Measurements from ENCODE around the gene CHKA. TPM values are rescaled to one million over a fixed set of nuclear protein-coding genes. Genes with fewer than 3 reads are reported as not detected.

The CHKA gene
- total RNA-seq, 1 experiment from 2014 or later: 63.0 TPM

DNA sequence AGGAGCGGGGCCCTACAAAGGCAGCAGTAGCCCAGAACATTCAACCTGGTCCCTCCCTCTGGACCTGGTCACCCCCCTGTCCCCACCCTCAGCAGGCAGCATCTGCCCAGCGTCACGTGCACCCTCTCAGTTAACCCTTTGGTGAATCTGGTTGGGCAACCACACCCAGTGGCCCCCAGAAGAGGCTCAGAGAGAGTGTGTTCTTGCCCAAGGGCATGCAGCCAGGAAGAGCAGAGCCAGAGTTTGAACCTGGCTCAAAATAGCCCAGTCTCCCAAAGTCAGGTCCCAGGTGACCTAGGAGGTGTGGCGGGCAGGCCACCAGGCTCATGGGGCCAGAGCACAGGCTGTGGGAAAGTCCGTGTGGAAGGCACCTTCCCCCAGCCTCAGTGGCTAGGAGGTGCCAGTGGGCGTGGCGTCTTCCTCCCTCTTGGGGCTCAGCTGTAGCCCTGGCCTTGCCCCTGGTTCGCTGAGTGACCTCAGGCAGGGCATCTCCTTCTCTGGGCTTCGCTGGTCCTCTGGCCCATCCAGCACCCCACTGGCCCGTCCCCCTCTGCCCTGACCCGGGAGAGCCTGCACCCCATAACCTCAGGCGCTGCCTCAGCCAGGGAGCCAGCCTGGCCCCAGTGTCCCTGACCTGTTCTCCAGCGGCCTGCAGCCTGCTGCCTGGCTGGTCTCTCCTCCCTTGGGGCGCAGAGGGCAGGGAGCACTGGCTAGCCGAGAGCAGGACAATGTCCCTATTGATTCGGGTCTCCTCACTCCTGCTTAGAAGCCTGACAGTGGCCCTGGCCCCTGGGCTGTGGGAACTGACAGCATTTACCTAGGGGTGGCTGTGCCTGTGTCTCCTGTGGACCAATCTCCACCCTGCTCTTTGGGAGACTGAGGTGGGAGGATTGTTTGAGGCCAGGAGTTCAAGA lies 104.0 kb downstream of the CHKA start:
- no peaks in the 10 kb centered on the region; a peak in 1 of 7 replicates for H3K36me3 Mint-ChIP-seq (ENCODE audit: insufficient read depth in 1 of 3, low read depth in 3 of 3)
- no peak overlapping the region for H3K4me3 Mint-ChIP-seq
- no peaks in the 10 kb centered on the region for H3K27me3 ChIP-seq (ENCODE audit: insufficient read depth, low read length)
- no peak overlapping the region for H3K9ac ChIP-seq (ENCODE audit: extremely low read depth, insufficient read length, low read length)
- no peak for TF ChIP-seq CTCF (conservative IDR thresholded peaks at IDR 0.05)
- no peak overlapping the region for H2AFZ ChIP-seq (ENCODE audit: low read length)
- H3K18ac ChIP-seq (ENCODE audit: insufficient read length, low read depth, low read length): no peak overlapping the region
- no peak overlapping the region for H3K27ac ChIP-seq (ENCODE audit: insufficient read length, low read depth, low read length)
- no peaks in the 10 kb centered on the region; the same call in 1 of the 2 replicates for H3K4me1 ChIP-seq (ENCODE audit: insufficient read depth, low read length)
- H4K91ac ChIP-seq (ENCODE audit: insufficient read length, low read depth, low read length): no peak overlapping the region
- H3K23me2 ChIP-seq (ENCODE audit: insufficient read length, low read depth, low read length, poor library complexity, severe bottlenecking): no peaks in the 10 kb centered on the region
- H3K79me1 ChIP-seq (ENCODE audit: insufficient read depth, low read depth, low read length, poor library complexity, severe bottlenecking): no peaks in the 10 kb centered on the region
- H3K9me3 ChIP-seq (ENCODE audit: control insufficient read depth, low read depth, low read length): no peaks in the 10 kb centered on the region
- no peaks in the 10 kb centered on the region for H4K20me1 ChIP-seq (ENCODE audit: control insufficient read depth, insufficient read depth, insufficient read length)
- no peak overlapping the region for H2BK5ac ChIP-seq (ENCODE audit: insufficient read length, low read length)
- no peak overlapping the region for H3K14ac ChIP-seq (ENCODE audit: insufficient read depth, low read length)
- peak overlapping the region in 1 of 3 experiments; percentile 18; a peak in 1 of 7 replicates for H3K27ac Mint-ChIP-seq
- H3K79me2 ChIP-seq (ENCODE audit: insufficient read depth, low read length): no peaks in the 10 kb centered on the region
- H3T11ph ChIP-seq (ENCODE audit: low read length): no peak overlapping the region
- no peak overlapping the region for H2BK15ac ChIP-seq (ENCODE audit: low read depth, low read length)
- no peak overlapping the region for H2BK12ac ChIP-seq (ENCODE audit: insufficient read length, low read depth, low read length)
- no peak overlapping the region for H3K23ac ChIP-seq (ENCODE audit: insufficient read length, low read depth, low read length)
- peaks cover 11 to 23% of the 10 kb centered on the region in 2 experiments for H3K4me1 Mint-ChIP-seq
- H3K4me2 ChIP-seq (ENCODE audit: insufficient read depth, insufficient read length, low read length): no peak overlapping the region
- no peaks in the 10 kb centered on the region for H3K9me3 Mint-ChIP-seq
- H2BK120ac ChIP-seq (ENCODE audit: low read depth, low read length, poor library complexity, severe bottlenecking): no peak overlapping the region
- H3K56ac ChIP-seq (ENCODE audit: insufficient read length, low read depth, low read length): no peak overlapping the region
- H3K4ac ChIP-seq (ENCODE audit: low read depth, low read length): no peak overlapping the region
- no peak overlapping the region for H4K8ac ChIP-seq (replicated peaks; ENCODE audit: insufficient read length, low read depth, low read length)
- H3K27me3 Mint-ChIP-seq (ENCODE audit: low read depth): peaks cover 2% of the 10 kb centered on the region
- H4K5ac ChIP-seq (ENCODE audit: insufficient read length, low read depth, low read length): no peak overlapping the region
- H2BK20ac ChIP-seq (ENCODE audit: low read depth, low read length, poor library complexity, severe bottlenecking): no peak overlapping the region
- no CpG with 5 or more reads among the region's 16 CpGs for WGBS (ENCODE audit: extremely low coverage, insufficient read length, low lambda C conversion rate)
- DNase-seq: no peak
- no peak overlapping the region for H2AK5ac ChIP-seq (ENCODE audit: insufficient read length, low read length)

Data from H9 (cell line).